ENCODE measurements around the gene ITGA7.
A peak's percentile ranks its signal among the peaks of the same experiment; 100 is the strongest.
"Not testable (repeated sequence)": the region's sequence is repeated elsewhere in the genome, so short reads cannot be mapped to it uniquely, and the experiment has no call there.

Gene ITGA7

GRCh38 chr12:55682087-55682796 lies 25.5 kb downstream of the ITGA7 start:
- no peak for DNase-seq (ENCODE audit: low read depth in 2 of 2)

- no peak for DNase-seq (ENCODE audit: low read depth in 2 of 2)
These were observed 26.3 kb downstream of the ITGA7 start for GRCh38 chr12:55681142-55682077.

DNA sequence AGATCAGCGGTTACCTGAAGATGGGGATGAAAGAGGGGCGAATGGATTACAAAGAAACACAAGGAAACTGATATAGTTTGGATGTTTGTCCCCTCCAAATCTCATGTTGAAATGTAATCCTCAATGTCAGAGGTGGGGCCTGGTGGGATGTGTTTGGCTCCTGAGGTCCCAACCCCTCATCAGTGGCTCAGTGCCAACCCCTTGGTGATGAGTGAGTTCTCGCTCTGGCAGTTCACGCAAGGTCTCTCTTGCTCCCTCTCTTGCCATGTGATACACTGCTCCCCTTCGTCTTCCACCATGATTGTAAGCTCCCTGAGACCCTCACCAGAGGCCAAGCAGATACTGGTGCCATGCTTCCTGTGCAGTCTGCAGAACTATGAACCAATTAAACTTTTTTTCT lies 28.0 kb downstream of the ITGA7 start:
- no peak for DNase-seq (ENCODE audit: low read depth in 2 of 2)

DNA sequence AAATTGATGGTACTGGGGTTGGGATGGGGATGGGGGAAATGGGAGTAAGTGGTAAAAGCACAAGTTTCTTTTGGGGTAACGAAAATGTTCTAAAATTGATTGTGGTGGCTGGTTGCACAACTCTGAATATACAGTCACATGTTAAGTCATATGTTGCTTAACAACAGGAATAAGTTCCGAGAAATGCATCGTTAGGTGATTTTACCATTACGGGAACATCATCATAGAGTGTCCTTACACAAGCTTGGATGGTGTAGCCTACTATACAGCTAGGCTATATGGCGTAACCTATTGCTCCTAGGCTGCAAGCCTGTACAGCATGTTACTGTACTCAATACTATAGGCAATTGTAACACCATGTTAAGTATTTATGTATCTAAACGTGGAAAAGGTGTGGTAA lies 31.0 kb downstream of the ITGA7 start:
- DNase-seq (ENCODE audit: low read depth in 2 of 2): no peak

DNA sequence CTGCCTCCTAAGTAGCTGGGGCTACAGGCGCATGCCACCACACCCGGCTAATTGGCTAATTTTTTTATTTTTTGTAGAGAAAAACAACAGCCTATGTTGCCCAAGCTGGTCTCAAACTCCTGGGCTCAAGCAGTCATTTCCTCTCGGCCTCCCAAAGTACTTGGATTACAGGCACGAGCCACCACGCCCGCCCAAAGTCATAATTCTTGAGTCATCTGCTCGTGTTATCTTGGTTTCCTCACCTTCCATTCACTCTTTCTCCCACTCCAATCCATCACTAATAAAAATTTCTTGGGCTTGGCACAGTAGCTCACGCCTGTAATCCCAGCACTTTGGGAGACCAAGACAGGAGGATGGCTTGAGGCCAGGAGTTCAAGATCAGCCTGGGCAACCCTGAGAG lies 32.0 kb downstream of the ITGA7 start:
- DNase-seq (ENCODE audit: low read depth in 2 of 2): no peak

GRCh38 chr12:55673638-55674037 lies 34.1 kb downstream of the ITGA7 start:
- DNase-seq (ENCODE audit: low read depth in 2 of 2): no peak

DNA sequence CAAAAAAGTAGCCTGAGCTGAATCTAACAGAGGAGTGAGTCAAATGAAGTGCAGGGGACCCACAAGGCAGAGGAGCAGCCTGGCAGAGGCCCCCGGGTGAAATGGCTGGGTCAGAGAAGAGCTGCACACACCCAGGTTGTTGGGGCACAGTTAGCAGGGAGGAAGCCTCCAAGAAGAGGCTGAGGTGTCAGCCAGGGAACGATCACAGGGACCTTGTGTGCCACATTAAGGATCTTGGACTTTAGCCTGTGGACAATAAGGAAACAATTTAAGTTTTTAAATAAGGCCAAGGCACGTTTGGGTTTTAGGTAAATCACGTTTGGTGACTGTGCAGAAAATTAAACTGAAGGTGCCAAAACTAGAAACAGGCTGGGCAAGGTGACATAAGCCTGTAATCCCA lies 36.0 kb downstream of the ITGA7 start:
- DNase-seq (ENCODE audit: low read depth in 2 of 2): no peak

GRCh38 chr12:55670276-55670675 lies 37.4 kb downstream of the ITGA7 start:
- no peak for DNase-seq (ENCODE audit: low read depth in 2 of 2)

GRCh38 chr12:55666508-55666907 lies 41.2 kb downstream of the ITGA7 start:
- no peak for DNase-seq (ENCODE audit: low read depth in 2 of 2)

GRCh38 chr12:55664826-55665225 lies 42.9 kb downstream of the ITGA7 start:
- no peak for DNase-seq (ENCODE audit: low read depth in 2 of 2)

- DNase-seq (ENCODE audit: low read depth in 2 of 2): no peak
These were observed 44.3 kb downstream of the ITGA7 start for GRCh38 chr12:55663391-55663790.

DNA sequence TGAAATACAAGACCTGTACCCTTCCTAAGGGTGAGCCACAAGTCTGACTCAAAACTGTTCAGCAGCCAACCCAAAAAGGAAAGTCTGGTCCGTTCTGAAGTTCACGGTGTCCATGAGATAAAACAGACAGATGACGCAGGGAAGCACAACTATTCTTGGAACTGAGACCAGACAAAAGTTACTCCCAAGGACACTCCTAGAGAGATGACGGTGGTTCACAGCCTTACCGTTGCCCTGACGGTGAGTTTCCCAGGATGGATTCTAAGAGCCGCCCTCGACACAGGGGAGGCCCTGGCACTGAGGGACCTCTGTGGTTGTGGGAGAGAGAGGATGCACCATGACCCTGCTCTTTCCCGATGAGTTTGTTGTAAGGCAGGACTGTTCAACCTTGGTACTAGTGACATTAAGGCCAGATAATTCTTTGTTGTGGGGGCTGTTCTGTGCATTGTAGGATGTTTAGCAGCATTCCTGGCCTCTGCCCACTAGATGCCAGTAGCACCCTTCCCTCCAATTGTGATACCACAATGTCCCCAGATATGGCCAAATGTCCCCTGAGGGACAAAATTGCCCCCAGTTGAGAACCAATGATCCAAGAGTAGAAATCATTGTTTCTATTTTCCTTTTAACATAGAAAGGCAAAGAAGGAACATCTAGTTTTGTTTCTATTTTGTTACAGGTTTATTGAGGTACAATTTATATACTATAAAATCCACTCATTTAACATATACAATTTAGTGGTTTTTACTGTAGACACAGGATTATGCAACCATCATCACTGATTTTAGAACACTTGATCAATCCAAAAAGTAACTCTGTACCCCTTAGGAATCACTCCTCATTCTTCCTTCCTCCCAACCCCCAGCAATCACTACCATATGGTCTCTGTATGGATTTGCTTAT lies 48.0 kb downstream of the ITGA7 start:
- peak in 1 of 2 experiments; percentile 5 for DNase-seq (ENCODE audit: low read depth in 2 of 2)

GRCh38 chr12:55658635-55659391 lies 48.9 kb downstream of the ITGA7 start:
- no peak for DNase-seq (ENCODE audit: low read depth in 2 of 2)

DNA sequence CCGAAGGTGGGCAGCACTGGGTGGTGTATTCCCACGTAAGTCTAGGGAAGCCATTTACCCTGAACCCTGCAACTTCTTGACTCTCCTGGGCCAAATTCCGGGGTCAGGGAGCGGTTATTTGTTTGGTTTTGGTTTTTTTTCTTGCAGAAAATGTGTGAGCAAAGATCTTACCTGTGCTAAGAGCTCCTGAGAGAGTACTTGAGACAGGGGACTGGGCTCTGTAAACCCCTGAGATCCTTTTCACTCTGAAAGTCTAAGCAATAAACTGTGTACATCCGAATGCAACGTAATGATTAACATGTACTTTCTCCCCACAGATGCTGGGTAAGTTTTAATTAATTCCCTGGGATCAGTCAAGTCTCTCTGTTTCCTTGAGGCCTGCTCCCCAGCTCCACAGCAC lies 49.5 kb downstream of the ITGA7 start:
- no peak for DNase-seq (ENCODE audit: low read depth in 2 of 2)

DNA sequence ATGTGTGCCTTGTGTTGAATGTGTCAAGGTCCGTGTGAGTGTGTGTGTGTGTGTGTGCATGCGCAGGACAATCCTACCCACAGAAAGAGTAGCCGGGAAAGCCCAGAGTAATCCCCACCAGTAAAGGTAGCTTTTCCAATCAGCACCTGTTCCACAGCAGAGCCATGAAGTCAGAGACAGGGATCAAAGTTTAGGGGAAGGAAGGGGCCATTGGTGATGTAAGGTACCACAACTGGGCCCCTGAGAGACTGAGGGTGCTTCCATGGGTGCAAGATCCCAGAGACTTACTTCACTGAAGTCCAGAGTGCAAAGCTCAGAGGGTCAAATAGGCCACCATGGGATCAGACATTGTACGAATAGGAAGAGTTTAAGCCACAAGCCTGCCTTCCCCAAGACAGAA lies 50.5 kb downstream of the ITGA7 start:
- no peak for DNase-seq (ENCODE audit: low read depth in 2 of 2)

GRCh38 chr12:55654511-55655214 lies 53.0 kb downstream of the ITGA7 start:
- no peak for DNase-seq (ENCODE audit: low read depth in 2 of 2)

DNA sequence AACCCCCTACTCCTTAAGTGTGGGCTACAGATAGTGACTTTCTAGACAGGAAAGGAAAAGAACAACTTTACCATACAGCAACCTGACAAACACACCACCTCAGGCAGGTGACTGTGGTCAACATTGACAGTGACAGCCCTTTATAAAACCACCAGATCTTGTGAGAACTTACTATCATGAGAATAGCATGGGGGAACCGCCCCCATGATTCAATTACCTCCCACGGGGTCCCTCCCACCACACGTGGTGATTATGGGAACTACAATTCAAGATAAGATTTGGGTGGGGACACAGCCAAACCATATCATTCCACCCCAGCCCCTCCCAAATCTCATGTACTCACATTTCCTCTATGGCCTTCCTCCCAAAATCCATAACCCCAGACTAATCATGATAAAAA lies 54.7 kb downstream of the ITGA7 start:
- no peak for DNase-seq (ENCODE audit: low read depth in 2 of 2)

GRCh38 chr12:55652352-55652751 lies 55.4 kb downstream of the ITGA7 start:
- no peak for DNase-seq (ENCODE audit: low read depth in 2 of 2)

GRCh38 chr12:55651299-55651683 lies 56.4 kb downstream of the ITGA7 start:
- no peak for DNase-seq (ENCODE audit: low read depth in 2 of 2)

DNA sequence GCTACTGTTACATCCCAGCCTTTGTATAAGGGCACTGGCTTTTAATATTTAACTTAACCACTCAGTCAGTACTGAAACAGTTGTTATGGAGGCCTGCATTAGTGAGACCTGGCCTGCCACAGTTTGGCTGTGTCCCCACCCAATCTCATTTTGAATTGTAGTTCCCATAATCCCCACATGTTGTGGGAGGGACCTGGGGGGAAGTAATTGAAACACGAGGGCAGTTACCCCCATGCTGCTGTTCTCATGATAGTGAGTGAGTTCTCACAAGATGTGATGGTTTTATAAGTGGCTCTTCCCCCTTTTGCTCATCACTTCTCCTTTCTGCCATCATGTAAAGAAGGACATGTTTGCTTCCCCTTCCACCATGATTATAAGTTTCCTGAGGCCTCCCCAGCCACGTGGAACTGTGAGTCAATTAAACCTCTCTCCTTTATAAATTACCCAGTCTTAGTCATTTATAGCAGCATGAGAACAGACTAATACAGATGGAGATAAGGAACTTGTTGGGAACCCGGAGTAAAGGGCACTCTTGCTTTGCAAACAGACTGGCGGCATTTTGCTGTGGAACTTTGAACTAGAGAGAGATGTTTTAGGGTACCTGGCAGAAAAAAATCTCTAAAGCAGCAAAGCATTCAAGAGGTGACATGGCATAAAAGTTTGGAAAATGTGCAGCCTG lies 56.9 kb downstream of the ITGA7 start:
- not testable (repeated sequence) for DNase-seq (ENCODE audit: low read depth in 2 of 2)

Measured in fibroblast of skin of left quadriceps (primary cell).